GM12891 (cell line): ENCODE results near the gene TRMT1.

Experiments
- PAX5 ChIP-seq: IDR thresholded peaks from 2 replicates; pipeline ENCODE4 v1.6.1; 2011; ENCODE audit warnings: low read length, moderate library complexity, mild to moderate bottlenecking; ENCODE audit not compliant: insufficient read depth, severe bottlenecking
- POLR2A ChIP-seq: IDR thresholded peaks from 2 replicates; pipeline ENCODE4 v1.6.1; 2011; ENCODE audit warnings: low read depth, low read length, control low read depth
- POLR2AphosphoS5 ChIP-seq: IDR thresholded peaks from 2 replicates; pipeline ENCODE4 v1.6.1; 2011; ENCODE audit warnings: low read depth, low read length, control low read depth
- POU2F2 ChIP-seq: IDR thresholded peaks from 2 replicates; pipeline ENCODE4 v1.6.1; 2011; ENCODE audit warnings: low read depth, mild to moderate bottlenecking, control low read depth, low read length, moderate library complexity
- SPI1 ChIP-seq: IDR thresholded peaks from 2 replicates; pipeline ENCODE4 v1.6.1; 2011; ENCODE audit warnings: low read depth, low read length, control low read depth
- TAF1 ChIP-seq: IDR thresholded peaks from 2 replicates; pipeline ENCODE4 v1.6.1; 2011; ENCODE audit warnings: low read depth, low read length, control low read depth

GRCh38 chr19:13133241-13133870 lies 16.8 kb upstream of the TRMT1 start:
- TF ChIP-seq POLR2AphosphoS5 (no peak), TAF1 (no peak), POLR2A (no peak), POU2F2 (no peak), SPI1 (no peak), PAX5 (no peak)
